Measurements from ENCODE around the gene OPN3.

The OPN3 gene

GRCh38 chr1:241630476-241630875 is 9.7 kb downstream of the OPN3 start:
- ChIA-PET POLR2A (no interaction called here), CTCF (interaction anchor here (1.6 to 2.1 kb wide), 2 partner anchors 21 to 98 kb away, joined by 5 to 20 read pairs; no protein-coding TSS in a partner anchor)
- no peak for TF ChIP-seq CTCF (IDR thresholded peaks at IDR 0.05; ENCODE audit: control extremely low read depth, extremely low read depth, low read depth, missing control alignments)
- DNase-seq (ENCODE audit: extremely low spot score): no peak

- ChIA-PET CTCF (interaction anchor here (1.0 to 2.1 kb wide), 7 partner anchors 9 to 898 kb away, joined by 3 to 20 read pairs (median 4); partner anchors contain the start of genes CHML and OPN3), POLR2A (no interaction called here)
- no peak for DNase-seq (ENCODE audit: extremely low spot score)
- TF ChIP-seq CTCF (IDR thresholded peaks at IDR 0.05; ENCODE audit: control extremely low read depth, extremely low read depth, low read depth, missing control alignments): no peak
Observed at GRCh38 chr1:241630005-241630404, 10.2 kb downstream of the OPN3 start.

DNA sequence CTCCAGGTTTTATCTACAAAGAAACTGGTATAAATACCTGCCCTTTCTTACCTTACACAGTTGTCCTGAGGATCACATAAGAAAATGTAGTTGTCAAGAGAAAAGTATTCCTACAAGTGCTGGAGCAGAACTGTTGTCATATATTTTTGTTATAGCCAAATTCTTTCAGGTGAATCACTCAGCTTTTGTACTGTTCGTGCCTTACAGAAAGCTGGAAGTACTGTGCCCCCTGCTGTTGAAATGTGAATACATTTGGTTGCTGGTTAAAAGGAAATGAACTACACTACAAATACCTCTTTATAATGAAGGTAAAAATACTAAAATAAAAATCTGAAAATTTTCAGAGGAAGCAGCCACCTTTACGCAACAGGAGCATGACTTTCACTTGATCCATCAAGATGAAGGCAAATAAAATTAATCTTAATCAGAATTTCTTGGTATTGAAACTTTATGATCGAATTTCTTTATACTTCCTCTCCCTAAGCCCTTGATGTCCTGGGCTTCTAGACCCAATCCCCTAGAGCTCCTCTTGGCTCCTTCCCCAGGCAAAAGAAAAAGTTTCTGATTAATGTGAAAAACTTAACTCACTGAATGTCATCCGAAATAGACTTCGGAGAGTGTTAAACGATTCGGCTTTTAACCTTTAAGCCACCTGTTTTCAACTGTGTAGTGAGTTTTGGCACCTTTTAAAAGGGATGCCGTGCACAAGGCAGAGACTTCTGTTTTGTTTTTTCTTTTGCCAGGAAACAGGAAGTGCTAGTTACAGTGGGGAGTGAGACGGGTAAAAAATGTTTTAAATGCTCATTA is 12.5 kb downstream of the OPN3 start:
- TF ChIP-seq CTCF (IDR thresholded peaks at IDR 0.05; ENCODE audit: control extremely low read depth, extremely low read depth, low read depth, missing control alignments): peak; percentile 59
- peak; percentile 34 for DNase-seq (ENCODE audit: extremely low spot score)
- CTCF ChIA-PET: interaction anchor here (0.7 to 4.6 kb wide), 22 partner anchors 10 to 895 kb away, joined by 3 to 62 read pairs (median 4); partner anchors contain the start of gene FH
- POLR2A ChIA-PET: interaction anchor here (0.7 kb wide), 1 partner anchor 13 kb away, joined by 3 read pairs; the partner anchor contains the start of genes CHML and OPN3

DNA sequence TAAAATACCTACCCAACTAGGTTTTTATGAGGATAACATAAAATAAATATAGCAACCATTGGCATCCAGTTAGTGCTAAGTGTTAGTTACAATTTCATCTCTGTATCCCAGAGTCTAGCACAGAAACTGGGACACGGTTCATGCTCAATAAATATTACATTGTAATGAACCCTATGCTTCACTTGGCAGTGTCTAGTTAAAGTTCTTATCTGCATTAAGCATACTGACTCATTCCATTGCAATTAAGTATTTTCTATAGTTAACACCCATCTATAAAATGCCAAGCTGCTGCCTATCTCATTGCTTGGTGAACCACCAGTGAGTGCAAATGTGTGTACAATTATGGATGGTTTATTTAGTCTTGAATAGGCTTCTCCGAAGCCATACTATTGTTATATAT is 15.2 kb downstream of the OPN3 start:
- CTCF ChIA-PET: interaction anchor here (4.6 kb wide), 1 partner anchor 13 kb away, joined by 62 read pairs; no protein-coding TSS in a partner anchor
- TF ChIP-seq CTCF (IDR thresholded peaks at IDR 0.05; ENCODE audit: control extremely low read depth, extremely low read depth, low read depth, missing control alignments): no peak
- POLR2A ChIA-PET: no interaction called here
- DNase-seq (ENCODE audit: extremely low spot score): no peak

DNA sequence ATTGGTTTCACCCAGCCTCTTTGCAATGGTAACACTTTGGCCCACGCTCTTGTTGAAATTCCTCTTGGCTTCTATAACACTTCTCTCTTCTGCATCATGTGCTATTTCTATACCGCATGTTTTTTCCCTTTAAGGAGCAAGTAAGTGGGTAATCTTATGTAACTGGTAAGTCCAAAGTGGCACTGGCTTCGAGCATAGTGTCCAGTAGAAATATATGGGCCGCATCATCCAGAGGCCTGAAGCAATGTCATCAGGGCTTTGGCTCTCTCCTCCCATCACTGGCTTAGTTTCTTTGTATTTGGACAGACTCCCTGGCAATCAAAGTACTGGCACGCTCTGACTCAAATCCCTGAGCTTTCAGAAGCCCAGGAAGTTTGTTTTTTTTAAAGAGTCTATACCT is 17.5 kb downstream of the OPN3 start:
- ChIA-PET POLR2A (no interaction called here), CTCF (interaction anchor here (0.8 to 4.6 kb wide), 3 partner anchors 11 to 31 kb away, joined by 3 to 43 read pairs (median 3); no protein-coding TSS in a partner anchor)
- TF ChIP-seq CTCF (IDR thresholded peaks at IDR 0.05; ENCODE audit: control extremely low read depth, extremely low read depth, low read depth, missing control alignments): no peak
- no peak for DNase-seq (ENCODE audit: extremely low spot score)

DNA sequence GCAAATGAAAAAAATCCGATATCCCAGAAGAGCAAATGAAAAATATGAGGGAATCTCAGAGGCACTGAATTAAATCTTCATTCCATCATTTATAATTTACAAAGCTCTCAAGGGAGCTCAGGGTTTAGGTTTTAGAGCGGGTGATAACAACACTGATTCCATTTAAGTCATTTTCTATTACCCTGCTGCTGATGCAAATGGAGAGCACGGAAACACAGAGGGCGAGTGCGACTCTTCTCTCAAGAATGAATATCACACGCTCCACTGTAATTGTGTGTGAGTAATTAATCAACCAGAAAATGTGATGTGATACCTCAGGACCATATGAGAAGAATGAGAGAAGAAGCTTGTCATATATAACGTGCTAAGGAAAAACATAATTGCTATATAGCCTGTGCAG is 22.7 kb downstream of the OPN3 start:
- TF ChIP-seq CTCF (IDR thresholded peaks at IDR 0.05; ENCODE audit: control extremely low read depth, extremely low read depth, low read depth, missing control alignments): no peak
- DNase-seq (ENCODE audit: extremely low spot score): no peak
- ChIA-PET CTCF (interaction anchor here (1.0 to 1.4 kb wide), 2 partner anchors 10 to 81 kb away, joined by 3 to 4 read pairs; no protein-coding TSS in a partner anchor), POLR2A (no interaction called here)
